Chondrocyte (in vitro differentiated cells): ENCODE measurements around the gene IDS. TPM values are rescaled to one million over a fixed set of nuclear protein-coding genes. Genes with fewer than 3 reads are reported as not detected.

Experiments used
- DNase-seq: peaks from one replicate; pipeline ENCODE4 v3.0.0; 2021; ENCODE audit warnings: mixed read lengths, low spot score
- H3K27ac Mint-ChIP-seq: one replicate; pipeline ENCODE4 v1.8.0; 2021; ENCODE audit warnings: mild to moderate bottlenecking, moderate library complexity, mixed read lengths; ENCODE audit not compliant: unreplicated experiment
- H3K27me3 Mint-ChIP-seq: 2 replicates; pipeline ENCODE4 v1.8.0; 2021; ENCODE audit warnings: low read depth, mixed read lengths
- H3K36me3 Mint-ChIP-seq: 2 replicates; pipeline ENCODE4 v1.8.0; 2021; ENCODE audit warnings: low read depth, mixed read lengths
- H3K4me1 Mint-ChIP-seq: 2 replicates; pipeline ENCODE4 v1.8.0; 2021; ENCODE audit warnings: low read depth, mild to moderate bottlenecking, mixed read lengths
- H3K4me3 Mint-ChIP-seq: one replicate; pipeline ENCODE4 v1.8.0; 2021; ENCODE audit warnings: mild to moderate bottlenecking, moderate library complexity, mixed read lengths; ENCODE audit not compliant: unreplicated experiment
- H3K9me3 Mint-ChIP-seq: 2 replicates; pipeline ENCODE4 v1.8.0; 2021; ENCODE audit warnings: low read depth, mixed read lengths
- total RNA-seq: library from RNA; stranded (reverse); gene quantifications from 3 replicates; pipeline ENCODE4 v1.2.1, GENCODE V29; 2021
- TF ChIP-seq, protein P1 (sequence below): fragments of 200-600 bp; sonication (generic); IDR thresholded peaks from 2 replicates; pipeline ENCODE4 v1.5.0; 2021; ENCODE audit warnings: antibody characterized with exemption, mild to moderate bottlenecking, moderate library complexity

IDS gene
- total RNA-seq, 1 donor from 2014 or later, result 94.1 TPM

DNA sequence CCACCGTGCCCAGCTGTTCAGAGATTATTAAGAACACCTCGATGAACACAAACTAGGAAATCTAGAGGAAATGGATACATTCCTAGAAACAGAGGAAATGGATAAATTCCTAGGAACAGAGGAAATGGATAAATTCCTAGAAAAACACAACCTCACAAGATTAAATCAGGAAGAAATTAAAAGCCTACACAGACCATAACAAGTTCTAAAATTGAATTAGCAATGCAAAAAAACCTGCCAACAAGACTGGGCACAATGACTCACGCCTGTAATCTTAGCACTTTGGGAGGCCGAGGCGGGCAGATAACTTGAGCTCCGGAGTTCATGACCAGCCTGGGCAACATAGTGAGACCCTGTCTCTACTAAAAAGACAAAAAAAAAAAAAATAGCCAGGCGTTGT, 13.1 kb upstream of the IDS start:
- TF ChIP-seq, protein P1, sequence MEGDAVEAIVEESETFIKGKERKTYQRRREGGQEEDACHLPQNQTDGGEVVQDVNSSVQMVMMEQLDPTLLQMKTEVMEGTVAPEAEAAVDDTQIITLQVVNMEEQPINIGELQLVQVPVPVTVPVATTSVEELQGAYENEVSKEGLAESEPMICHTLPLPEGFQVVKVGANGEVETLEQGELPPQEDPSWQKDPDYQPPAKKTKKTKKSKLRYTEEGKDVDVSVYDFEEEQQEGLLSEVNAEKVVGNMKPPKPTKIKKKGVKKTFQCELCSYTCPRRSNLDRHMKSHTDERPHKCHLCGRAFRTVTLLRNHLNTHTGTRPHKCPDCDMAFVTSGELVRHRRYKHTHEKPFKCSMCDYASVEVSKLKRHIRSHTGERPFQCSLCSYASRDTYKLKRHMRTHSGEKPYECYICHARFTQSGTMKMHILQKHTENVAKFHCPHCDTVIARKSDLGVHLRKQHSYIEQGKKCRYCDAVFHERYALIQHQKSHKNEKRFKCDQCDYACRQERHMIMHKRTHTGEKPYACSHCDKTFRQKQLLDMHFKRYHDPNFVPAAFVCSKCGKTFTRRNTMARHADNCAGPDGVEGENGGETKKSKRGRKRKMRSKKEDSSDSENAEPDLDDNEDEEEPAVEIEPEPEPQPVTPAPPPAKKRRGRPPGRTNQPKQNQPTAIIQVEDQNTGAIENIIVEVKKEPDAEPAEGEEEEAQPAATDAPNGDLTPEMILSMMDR, result no peak
- H3K4me1 Mint-ChIP-seq, result no peaks in the 10 kb centered on the region
- H3K27me3 Mint-ChIP-seq, result no peaks in the 10 kb centered on the region
- H3K36me3 Mint-ChIP-seq, result peaks cover 2% of the 10 kb centered on the region
- DNase-seq, result no peak
- peaks cover 25% of the 10 kb centered on the region for H3K9me3 Mint-ChIP-seq
- H3K27ac Mint-ChIP-seq, result no peak overlapping the region
- no peak overlapping the region for H3K4me3 Mint-ChIP-seq

- Mint-ChIP-seq H3K4me3 (no peak overlapping the region), H3K36me3 (peaks cover 2% of the 10 kb centered on the region), H3K4me1 (no peaks in the 10 kb centered on the region), H3K27ac (no peak overlapping the region), H3K27me3 (no peaks in the 10 kb centered on the region), H3K9me3 (peaks cover 21% of the 10 kb centered on the region)
- DNase-seq, result no peak
- TF ChIP-seq, protein P1, result no peak
These were observed 12.2 kb upstream of the IDS start for GRCh38 chrX:149517308-149517707.

DNA sequence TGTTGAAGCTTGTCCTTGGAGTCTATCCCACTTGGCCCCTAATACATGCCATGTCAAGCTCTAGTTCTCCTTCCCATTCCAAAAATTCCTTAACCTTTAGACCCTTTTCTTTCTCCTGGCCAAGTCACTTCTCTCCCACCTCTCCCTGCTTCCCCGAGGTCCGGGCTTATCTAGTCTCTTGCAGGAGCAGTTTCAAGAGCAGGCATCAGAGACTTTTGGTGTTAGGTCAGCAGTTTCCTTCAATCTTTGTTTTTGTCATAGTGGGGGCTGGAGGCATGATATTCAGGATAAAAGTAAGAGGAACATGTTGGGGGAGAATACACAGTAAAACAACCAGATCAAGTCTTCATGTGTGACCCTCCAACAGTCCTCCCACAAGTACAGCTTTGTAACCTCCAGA, 11.5 kb upstream of the IDS start:
- peaks cover 2% of the 10 kb centered on the region for H3K36me3 Mint-ChIP-seq
- H3K4me1 Mint-ChIP-seq, result no peaks in the 10 kb centered on the region
- no peak overlapping the region for H3K27ac Mint-ChIP-seq
- TF ChIP-seq, protein P1, result no peak
- peaks cover 21% of the 10 kb centered on the region for H3K9me3 Mint-ChIP-seq
- H3K27me3 Mint-ChIP-seq, result no peaks in the 10 kb centered on the region
- H3K4me3 Mint-ChIP-seq, result no peak overlapping the region
- DNase-seq, result no peak

GRCh38 chrX:149515954-149516602, 11.0 kb upstream of the IDS start:
- Mint-ChIP-seq H3K4me3 (no peak overlapping the region), H3K36me3 (peaks cover 2% of the 10 kb centered on the region), H3K27ac (no peak overlapping the region), H3K27me3 (no peaks in the 10 kb centered on the region), H3K9me3 (peaks cover 21% of the 10 kb centered on the region), H3K4me1 (no peaks in the 10 kb centered on the region)
- no peak for DNase-seq
- TF ChIP-seq, protein P1, result no peak

DNA sequence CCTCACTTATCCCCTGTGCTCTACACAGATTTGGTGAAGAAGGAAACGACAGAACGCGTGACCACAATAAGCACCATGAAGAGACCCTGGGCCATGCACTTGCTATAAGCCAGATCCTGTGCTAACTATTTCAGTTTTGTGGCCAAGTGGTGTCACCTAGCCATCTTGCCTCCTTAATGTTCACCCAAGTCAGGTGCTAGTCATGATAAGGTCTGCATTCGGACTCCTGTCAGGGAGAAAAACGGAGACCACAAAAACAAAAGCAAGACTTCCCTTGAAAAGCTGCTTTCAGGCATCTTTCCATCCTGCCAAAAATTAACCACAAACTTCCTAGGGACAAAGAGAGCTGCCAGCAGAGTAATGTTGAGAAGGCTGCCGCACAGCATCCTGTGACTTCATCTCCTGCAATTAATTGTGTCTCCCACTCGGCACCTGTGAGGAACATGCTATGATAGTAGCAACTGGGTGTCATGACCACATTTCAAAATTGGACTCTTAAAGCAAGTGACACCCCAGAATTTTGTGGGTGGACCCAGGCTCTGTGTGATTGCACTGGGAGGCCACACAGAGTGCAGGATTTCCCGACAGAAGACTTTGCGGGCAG, 8.8 kb upstream of the IDS start:
- H3K36me3 Mint-ChIP-seq, result peaks cover 2% of the 10 kb centered on the region
- H3K27me3 Mint-ChIP-seq, result peaks cover 2% of the 10 kb centered on the region
- H3K27ac Mint-ChIP-seq, result no peak overlapping the region
- no peak for DNase-seq
- H3K4me3 Mint-ChIP-seq, result no peak overlapping the region
- H3K9me3 Mint-ChIP-seq, result peaks cover 18% of the 10 kb centered on the region
- peaks cover 2% of the 10 kb centered on the region for H3K4me1 Mint-ChIP-seq
- TF ChIP-seq, protein P1, result no peak
